HG02798 (cell line): ENCODE data around the gene NDST1.

ENCODE experiments used
- ATAC-seq: cut with Tn5 transposase; IDR thresholded peaks from one replicate; pipeline ENCODE4 v1.9.1; 2021; ENCODE audit warnings: mild to moderate bottlenecking; ENCODE audit not compliant: unreplicated experiment, poor library complexity

The NDST1 gene

DNA sequence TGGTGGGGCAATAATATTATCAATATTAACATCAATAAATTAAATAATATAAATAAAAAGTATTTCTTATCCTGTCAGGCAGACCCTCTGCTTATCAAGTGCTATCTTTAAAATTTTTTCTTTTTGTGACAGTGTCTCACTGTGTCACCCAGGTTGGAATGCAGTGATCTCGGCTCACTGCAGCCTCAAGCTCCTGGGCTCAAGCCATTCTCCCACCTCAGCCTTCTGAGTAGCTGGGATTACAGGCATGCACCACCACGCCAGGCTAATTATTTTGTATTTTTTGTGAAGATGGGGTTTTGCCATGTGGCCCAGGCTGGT is 53.2 kb downstream of the NDST1 start:
- no peak for ATAC-seq

DNA sequence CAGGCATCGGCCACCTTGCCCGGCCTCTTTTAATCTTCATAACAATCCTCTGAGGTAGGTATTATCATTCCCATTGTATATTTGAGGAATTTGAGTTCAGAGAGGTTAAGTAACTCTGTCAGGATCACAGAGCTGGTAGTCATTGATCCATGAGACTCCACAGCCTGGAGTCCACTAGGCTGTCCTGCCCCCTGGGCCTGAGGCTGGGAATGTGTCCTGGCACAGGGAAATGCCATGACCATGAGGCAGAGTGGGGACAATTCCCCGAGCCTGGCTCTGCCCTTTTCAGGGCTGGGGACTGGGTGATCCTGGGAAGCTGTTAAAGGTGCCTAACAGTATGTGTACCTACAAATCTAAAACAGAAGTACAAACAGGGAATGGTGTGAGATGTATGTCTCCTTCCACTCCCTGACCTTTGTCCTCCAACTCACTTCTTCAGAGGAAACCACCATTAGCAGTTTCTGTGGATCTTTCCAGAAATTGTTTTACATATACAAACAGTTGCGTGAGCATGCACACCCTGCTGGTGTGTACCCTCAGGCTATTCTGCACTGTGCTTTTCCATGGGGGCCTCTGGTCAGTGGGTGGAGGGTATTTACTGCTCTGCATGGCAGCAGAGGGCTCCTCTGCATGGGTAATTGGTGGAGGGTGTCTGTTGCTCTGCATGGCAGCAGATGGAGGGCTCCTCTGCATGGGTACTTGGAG is 53.8 kb downstream of the NDST1 start:
- no peak for ATAC-seq

DNA sequence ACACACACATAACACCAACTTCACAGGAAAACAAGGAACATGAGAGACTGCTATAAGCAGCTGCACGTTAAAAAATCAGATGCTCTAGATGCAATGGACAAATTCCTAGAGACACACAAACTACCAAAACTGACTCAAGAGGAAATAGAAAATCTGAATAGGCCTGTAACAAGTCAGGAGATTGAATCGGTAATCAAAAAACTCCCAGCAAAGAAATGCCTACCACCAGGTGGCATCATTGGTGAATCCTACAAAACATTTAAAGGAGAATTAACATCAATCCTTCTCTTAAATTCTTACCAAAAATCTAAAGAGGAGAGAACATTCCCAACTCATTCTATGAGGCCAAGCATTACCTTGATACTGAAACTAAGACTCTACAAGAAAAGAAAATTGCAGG is 54.9 kb downstream of the NDST1 start:
- no peak for ATAC-seq

DNA sequence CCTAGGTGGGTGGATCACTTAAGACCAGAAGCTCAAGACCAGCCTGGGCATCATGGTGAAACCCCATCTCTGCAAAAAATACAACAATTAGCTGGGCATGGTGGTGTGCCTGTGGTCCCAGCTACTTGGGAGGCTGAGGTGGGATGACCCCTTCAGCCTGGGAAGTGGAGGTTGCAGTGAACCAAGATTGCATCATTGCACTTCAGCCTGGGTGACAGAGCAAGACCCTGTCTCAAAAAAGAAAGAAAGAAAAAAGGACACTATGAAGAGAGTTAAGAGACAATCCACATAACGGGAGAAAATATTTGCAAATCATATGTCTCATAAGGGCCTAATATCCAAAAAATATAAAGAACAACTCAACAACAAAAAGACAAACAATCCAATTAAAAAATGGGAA is 57.9 kb downstream of the NDST1 start:
- no peak for ATAC-seq

DNA sequence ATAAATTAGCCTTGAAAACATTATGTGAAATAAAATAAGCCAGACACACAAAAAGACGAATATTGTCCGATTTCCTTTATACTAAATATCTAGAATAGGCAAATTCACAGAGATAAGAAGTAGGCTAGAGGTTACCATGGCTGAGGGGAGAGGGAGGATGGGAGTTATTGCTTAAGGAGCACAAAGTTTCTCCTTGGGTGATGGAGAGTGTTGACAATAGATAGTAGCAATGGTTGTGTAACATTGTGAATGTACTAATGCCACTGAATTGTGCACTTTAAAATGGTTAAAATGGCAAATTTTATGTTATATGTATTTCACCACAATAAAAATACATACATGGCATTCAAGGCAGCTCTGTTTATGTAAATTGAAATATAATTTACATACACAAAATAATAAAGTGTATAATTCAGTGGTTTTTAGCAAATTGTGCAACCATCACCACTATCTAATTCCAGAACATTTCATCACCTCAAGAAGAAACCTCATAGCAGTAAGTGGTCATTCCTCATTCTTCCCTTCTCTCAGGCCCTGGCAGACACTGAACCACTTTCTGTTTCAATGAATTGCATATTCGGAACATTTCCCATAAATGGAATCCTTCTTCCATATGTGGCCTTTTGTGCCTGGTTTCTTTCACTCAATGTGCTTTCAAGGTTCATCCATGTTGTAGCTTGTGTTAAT is 59.2 kb downstream of the NDST1 start:
- no peak for ATAC-seq

DNA sequence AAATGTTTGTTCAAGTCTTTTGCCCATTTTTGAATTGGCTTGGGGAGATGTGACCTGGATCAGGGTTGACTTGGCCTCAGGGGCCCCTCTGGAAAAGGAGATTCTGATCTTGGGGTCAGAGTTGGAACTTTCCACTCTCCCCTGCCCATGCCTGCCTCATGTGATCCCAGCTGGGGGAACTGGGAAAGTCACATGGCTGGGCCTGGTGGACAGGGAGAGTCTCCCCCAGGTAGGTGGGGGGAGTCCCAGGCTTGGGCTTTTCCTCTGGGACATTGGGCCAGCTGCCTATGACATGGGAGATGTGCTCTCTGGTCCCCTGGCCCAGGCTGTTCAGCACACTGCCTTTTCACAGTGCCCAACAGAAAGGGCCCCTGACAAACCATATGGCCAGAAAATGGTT is 60.7 kb downstream of the NDST1 start:
- ATAC-seq: no peak

DNA sequence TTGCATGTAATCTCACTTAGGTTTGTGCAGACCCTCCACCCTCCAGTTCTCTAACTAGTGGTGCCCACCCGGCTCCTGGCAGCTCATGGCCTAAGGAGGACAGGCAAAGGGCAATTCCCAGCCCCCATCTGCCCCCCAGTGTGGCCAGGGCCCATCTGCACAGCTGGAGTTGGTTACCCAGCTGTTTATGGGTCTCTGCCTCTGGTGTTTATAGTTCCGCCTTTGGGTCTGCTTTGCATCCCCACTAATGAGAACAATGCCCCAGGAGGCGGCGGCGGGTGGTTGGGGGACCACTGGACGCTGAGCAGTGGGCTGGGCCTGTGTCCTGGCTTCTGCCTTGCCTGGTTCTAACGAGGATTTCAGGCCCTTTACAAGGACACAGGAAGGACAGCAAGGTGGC is 62.4 kb downstream of the NDST1 start:
- ATAC-seq: no peak

DNA sequence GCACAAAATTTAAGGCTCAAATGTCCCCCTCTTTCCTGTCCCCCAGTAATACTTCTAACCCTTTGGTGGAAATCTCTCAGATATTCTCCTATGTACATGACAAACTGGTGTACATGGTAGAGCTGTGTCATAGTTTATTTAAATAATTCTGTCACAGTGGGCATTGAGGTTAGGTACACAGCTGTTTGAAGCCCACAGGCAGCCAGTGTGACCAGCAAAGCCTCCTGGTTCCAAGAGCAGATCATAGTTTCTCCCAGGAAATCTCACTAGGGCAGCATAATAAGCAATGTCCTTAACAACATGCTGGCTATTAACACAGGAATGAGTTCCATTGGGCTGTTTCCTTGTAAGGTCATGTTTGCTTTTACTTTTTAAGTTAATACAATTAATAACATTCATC is 63.9 kb downstream of the NDST1 start:
- ATAC-seq: no peak

DNA sequence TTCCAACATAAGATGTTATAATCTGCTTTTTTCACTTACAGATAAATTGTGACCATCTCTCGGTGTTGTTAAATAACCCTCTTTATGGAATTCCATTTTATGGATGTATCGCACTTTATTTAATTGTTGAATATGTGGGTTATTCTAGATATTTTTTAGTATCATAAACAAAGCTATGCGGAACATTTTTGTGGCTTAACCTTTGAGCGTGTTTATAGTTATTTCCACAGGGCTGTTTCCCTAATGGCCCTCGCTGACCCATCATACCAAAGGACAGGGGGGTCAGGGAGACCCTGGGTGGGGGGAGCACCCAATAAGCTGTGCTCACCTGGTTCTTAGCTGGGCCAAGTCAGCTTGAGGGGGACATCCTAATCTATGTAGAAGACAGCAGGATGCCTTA is 65.3 kb downstream of the NDST1 start:
- ATAC-seq: no peak

DNA sequence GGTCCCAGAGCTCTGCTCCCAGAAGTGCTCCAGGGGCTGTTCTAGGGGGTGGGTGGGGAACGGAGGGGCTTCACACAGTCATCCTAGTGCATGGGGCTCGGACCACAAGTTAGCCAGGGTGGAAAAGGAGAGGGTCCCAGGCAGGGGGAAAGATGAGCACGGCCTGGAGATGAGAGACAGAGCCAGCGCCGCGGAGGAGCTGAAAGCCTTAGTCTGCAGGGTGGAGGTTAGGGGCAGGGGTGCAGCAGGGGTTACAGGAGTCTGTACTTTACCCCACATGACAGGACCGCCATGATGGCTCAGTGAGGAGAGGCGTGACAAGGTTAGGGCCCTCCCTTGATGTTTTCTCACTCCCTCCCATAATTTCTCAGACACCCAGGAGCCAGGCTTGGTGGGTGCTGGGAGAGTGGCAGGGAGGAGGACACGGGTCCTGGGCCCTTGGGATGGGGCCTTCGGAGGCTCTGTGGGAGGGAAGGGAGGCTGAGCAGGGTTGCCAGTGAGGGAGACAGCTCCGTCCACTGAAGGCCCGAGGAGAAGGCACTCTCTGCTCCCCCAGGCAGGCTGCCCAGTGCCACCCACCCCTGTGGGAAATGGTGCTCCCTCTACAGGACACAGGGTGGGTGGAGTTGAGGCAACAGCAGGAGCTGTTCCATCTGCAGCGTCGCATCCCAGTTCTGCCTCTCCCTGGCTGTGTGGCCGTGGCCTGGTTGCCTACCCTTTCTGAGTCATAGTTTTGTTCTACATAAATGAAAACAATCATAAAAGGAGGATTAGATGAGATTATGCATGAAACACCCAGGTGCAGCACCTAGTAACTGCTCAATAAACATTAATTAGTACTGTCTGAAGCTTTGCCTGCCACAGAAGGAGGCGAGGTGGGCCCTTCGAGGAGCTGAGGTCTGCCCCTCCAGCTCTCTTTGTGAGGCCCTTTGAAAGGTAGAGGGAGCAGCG is 66.2 kb downstream of the NDST1 start:
- no peak for ATAC-seq

DNA sequence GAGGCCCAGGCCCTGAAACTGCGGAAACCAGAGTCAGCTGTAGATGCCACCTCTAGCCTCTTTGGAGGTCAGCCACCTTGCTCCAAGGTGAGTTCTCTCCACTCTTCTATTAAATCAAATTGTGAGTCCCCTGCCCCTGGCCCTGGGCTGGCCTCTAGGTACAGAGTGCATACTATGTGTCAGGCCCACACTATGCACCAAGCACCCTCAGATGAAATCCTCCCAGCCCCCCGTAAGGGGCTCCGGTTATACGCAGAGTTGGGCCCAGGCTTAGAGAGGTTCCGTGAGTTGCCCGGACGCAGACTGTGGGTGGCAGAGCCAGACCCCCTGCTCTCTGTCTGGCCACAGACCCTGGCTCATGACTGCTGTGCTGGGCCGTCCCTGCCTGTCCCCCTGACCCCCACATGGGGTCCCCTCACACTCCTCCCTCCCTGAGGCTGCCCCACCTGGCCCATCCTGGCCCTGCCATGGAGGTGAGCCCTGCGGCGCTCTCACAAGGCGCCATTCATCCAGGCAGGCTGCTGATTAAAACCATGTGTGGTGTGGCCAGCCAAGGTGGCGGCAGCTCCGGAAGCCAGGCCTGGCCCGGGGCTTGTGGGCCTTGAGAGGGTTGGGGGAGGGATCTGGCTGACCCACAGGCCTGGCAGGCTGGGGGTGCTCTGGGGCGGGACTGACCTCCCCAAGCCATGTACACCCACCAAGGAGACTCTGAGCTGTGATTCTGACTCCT is 67.1 kb downstream of the NDST1 start:
- ATAC-seq: no peak

DNA sequence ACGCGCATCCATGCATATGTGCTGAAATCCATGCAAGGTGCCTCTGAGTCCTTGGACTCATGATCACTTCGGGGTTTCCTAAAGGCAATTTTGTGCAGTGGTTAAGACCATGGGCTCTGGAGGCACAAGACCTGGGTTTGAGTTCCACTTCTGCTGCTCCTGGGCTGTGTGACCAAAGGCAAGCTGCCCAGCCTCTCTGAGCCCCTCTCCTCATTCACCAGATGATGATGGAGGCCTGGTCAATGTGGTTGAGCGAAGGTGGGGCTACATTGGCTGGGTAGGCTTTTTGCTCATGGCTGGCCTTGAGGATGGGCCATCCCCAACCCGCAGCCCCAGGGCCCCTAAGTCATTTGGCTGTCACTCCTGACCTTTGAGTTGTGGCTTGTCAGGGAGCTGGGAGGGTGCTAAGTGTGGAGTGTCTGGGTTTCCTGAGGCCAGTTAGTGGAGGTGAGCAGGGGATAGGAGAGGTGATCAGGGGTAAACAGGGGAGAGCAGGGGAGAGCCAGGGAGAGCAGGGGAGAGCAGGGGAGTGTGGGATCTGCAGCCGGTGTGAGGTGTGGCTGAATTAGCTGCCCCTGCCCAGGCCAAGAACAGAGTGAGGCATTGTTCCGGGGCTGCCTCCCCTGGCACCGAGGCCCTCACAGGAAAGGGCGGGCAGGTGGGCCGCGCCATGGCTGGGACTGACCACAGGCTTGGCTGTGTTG is 68.0 kb downstream of the NDST1 start:
- no peak for ATAC-seq

DNA sequence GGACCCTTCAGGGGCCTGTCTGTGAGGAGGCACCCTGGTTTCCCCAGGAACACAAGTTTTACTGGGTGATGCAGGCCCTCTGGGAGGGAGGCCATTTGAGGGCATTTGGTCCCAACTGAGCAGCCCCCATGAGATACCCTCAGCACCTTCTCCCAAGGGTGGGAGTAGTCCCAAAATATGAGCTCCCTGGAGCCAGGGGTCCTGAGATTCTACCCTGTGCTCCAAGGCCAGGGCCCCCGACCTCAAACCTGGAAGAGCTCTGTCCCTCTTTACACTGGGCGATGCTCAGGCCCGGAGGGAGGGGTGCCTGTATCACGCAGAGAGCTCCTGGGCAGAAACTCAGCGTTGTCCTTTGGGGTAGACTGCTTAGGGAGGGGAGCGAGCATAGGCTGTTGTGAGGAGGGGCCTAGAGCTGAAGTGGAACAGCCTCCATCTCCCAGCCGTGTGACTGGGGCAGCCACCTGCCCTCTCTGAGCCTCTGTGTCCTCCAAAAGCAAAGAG is 68.6 kb downstream of the NDST1 start:
- ATAC-seq: no peak

DNA sequence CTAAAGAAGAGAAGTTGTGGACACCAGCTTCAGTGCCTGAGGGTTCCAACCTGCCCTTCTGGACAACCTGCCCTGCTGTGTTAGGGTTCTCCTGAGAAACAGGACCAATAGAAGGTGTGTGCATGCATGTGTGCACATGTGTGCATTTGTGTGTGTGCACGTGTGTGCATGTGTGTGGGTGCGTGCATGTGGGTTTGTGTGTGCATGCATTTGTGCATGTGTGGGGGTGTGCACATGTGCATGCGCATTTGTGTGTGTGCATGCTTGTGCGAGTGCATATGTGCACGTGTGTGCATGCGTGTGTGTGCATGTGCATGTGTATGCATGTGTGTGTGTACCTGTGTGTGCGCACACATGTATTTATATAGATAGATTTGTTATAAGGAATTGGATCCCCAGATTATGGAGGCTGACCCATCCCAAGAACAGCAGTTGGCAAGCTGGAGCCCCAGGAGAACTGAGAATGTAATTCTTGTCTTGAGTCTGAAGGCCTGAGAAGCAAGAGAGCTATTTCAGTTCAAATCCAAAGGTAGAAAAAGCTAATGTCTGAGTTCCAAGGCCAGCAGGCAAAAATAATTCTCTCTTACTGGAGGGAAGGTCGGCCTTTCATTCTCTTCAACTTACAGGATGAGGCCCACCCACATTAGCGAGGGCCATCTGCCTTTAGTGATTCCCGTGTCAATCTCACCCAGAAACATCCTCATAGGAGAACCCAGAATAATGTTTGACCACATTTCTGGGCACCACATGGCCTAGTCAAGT is 69.6 kb downstream of the NDST1 start:
- ATAC-seq: no peak

DNA sequence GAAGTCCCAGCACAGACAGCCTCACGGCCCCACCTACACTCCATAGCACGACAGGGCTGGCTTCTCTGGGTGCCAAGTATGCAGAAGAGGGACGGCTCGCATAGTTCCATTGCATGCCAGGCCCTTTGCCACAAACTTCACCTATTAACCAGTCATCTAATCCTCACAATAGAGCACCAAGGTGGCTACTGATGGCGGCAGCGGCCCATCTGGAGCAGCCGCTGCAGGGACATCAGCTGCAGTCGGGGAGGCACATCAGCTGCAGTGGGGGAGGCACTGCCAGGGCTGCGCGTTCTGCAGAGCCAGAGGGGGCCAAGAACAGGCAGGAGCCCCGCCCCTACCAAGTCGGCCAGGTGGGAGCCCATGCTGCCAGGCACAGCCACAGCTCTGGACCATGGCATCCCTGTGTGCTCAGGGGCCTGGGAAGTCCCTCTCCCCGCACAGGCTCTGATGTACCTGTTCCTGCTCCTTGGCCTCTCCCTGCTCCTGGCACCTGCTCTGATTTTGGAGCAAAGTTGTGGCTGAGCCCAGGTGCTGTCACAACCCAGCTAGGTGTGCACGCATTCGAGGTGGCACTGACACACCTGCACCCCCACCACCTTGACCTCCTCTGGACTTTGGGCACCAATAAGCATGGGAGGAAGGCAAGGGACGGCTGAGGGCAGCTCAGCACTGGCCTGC is 71.0 kb downstream of the NDST1 start:
- ATAC-seq: no peak

DNA sequence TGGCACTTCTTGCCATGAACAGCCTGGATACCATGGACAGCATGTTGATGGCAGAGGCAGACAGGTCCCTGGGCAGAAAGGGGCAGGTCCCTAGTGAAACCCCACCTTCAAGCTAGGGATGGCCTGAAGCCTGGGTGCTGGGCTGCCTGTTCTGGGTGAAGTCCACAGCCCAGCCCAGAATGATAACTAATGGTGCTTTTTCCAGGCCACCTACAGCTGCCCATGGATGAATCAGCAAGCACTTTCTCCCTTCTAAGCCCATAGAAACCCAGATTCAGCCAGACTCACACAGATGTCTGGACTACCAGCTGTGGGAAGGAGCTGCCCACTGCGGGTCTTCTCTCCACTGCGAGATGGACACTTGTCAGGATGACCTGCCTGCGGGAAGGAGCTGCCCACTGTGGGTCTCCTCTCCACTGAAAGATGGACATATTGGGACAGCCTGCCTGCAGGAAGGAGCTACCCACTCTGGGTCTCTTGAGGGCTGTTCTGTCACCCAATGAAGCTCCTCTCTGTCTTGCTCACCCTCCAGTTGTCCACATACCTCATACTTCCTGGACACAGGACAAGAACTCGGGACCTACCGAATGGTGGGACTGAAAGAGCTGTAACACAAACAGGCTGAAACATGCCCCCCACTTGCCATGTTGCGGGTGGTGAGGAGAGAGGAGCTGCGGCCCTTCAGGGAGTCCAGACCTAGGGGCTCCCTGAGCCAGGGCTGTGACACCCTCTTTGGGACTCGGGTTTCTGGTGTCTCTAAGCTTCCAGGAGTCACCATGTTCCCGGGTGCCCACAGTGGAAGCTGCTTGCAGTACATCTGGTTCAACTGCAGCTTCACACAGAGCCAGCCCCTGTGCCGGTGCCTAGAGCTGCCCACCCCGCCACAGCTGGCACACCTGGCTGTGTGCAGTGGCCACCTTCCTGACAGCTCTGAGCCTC is 71.8 kb downstream of the NDST1 start:
- ATAC-seq: no peak

DNA sequence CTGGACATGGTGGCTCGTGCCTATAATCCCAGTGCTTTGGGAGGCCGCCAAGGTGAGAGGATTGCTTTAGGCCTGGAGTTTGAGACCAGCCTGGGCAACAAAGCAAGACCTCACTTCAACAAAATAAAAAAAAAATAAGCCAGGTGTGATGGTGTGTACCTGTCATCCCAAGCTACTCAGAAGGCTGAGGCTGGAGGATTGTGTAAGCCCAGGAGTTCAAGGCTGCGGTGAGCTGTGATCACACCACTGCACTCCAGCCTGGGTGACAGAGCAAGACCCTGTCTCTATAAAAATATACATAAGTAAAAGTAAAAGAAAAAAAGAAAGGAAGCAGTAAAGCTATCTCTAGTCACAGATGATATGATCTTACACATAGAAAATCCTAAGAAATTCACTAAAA is 73.0 kb downstream of the NDST1 start:
- ATAC-seq: no peak
